ENCODE results near the gene CLRN3. TPM values are rescaled to one million over a fixed set of nuclear protein-coding genes. Genes with fewer than 3 reads are reported as not detected.

CLRN3 gene
- total and polyA plus RNA-seq, 2 experiments from 2014 or later: not detected

DNA sequence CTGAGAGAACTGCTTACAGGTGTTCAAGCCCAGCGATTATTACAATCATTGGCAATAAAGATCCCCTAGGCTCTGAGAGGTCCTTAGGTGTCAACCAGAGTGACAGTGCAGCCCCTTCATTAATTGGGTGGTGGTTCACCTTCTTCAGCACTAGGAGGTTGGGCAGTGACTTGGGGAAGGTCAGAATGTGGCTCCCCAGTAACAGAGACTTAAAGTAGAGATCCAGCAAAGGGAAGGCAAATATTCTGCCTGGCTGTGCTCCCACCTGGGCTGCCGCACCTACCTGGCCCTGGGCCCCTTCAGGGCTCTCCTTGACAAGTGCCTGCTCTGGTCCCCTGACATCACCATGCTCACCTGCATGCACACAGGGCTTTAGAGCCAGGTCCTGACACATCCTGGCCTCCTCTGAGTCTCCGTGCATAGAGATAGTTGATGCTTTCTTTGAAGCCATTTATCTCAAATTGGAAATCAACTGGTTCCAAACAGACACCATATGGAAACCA is 1.9 kb downstream of the CLRN3 start:
- no peak for DNase-seq
- no peak overlapping the region for H3K4me3 ChIP-seq
- H2AFZ ChIP-seq: no peak overlapping the region
- no peaks in the 10 kb centered on the region for H3K9me2 ChIP-seq (ENCODE audit: insufficient read depth)
- in situ Hi-C loops (cut with MboI): no loop called here
- TF ChIP-seq EZH2 (IDR thresholded peaks at IDR 0.05; ENCODE audit: insufficient read depth, poor library complexity, severe bottlenecking): no peak
- TF ChIP-seq EZH2phosphoT487 (IDR thresholded peaks at IDR 0.05; ENCODE audit: insufficient read depth, low read depth): no peak
- H3K27me3 ChIP-seq (replicated peaks; ENCODE audit: insufficient read depth): no peaks in the 10 kb centered on the region
- no peaks in the 10 kb centered on the region for H3K79me2 ChIP-seq (ENCODE audit: insufficient read depth)
- WGBS, 2 experiments (ENCODE audit: low coverage in 1 of 2, low lambda C conversion rate in 2 of 2, missing lambda C conversion rate in 2 of 2): 71 to 76% methylated on average over 3 of the region's 3 CpGs
- H4K20me1 ChIP-seq (ENCODE audit: insufficient read depth): no peaks in the 10 kb centered on the region
- no peaks in the 10 kb centered on the region for H3F3A ChIP-seq (ENCODE audit: insufficient read depth)
- H3K4me2 ChIP-seq (ENCODE audit: unreplicated experiment): no peak overlapping the region
- H3K4me1 ChIP-seq (ENCODE audit: insufficient read depth): peaks cover 9% of the 10 kb centered on the region
- H3K27ac ChIP-seq: no peak overlapping the region
- no peaks in the 10 kb centered on the region for H3K36me3 ChIP-seq (ENCODE audit: low read depth)
- H3K9me3 ChIP-seq (ENCODE audit: low read depth): no peaks in the 10 kb centered on the region
- no peak overlapping the region for H3K9ac ChIP-seq

DNA sequence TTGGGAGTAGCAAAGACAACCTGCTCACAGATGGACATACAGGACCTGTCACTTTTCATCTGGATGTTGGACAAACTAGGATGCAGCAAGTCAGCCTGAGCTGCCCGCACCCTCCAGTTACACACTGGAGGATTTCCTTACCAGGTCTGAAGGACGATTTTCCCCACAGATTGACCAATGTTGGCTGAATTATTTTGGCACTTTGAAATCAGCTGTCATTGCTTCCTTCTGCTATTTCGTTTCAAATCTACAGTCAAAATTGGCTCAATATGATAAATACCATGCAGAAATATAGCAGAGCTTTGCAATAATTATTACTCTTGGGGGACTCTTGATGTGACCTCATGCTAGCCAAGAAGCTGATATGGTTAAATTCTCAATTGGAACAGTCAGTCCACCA is 2.5 kb downstream of the CLRN3 start:
- no peak overlapping the region for H2AFZ ChIP-seq
- H3K27ac ChIP-seq: no peak overlapping the region
- no peak for DNase-seq
- WGBS, 2 experiments (ENCODE audit: low coverage in 1 of 2, low lambda C conversion rate in 2 of 2, missing lambda C conversion rate in 2 of 2): 33 to 35% methylated on average over 3 of the region's 3 CpGs
- no peaks in the 10 kb centered on the region for H3F3A ChIP-seq (ENCODE audit: insufficient read depth)
- no peaks in the 10 kb centered on the region for H3K9me3 ChIP-seq (ENCODE audit: low read depth)
- no peaks in the 10 kb centered on the region for H3K36me3 ChIP-seq (ENCODE audit: low read depth)
- no peaks in the 10 kb centered on the region for H4K20me1 ChIP-seq (ENCODE audit: insufficient read depth)
- no peak overlapping the region for H3K4me3 ChIP-seq
- H3K9me2 ChIP-seq (ENCODE audit: insufficient read depth): no peaks in the 10 kb centered on the region
- peaks cover 9% of the 10 kb centered on the region for H3K4me1 ChIP-seq (ENCODE audit: insufficient read depth)
- no peak overlapping the region for H3K4me2 ChIP-seq (ENCODE audit: unreplicated experiment)
- H3K27me3 ChIP-seq (replicated peaks; ENCODE audit: insufficient read depth): 0 out of 2 replicates have a peak, but pooled peaks cover under 1% of the 10 kb centered on the region
- H3K9ac ChIP-seq: no peak overlapping the region
- TF ChIP-seq EZH2phosphoT487 (IDR thresholded peaks at IDR 0.05; ENCODE audit: insufficient read depth, low read depth) (no peak), EZH2 (IDR thresholded peaks at IDR 0.05; ENCODE audit: insufficient read depth, poor library complexity, severe bottlenecking) (no peak)
- H3K79me2 ChIP-seq (ENCODE audit: insufficient read depth): no peaks in the 10 kb centered on the region
- in situ Hi-C loops (cut with MboI): no loop called here

- Histone ChIP-seq H3K36me3 (ENCODE audit: low read depth) (no peaks in the 10 kb centered on the region), H3K27ac (no peak overlapping the region), H3K27me3 (replicated peaks; ENCODE audit: insufficient read depth) (peaks cover 5% of the 10 kb centered on the region; the same call in 1 of the 2 replicates), H3K4me3 (no peak overlapping the region), H3K79me2 (ENCODE audit: insufficient read depth) (no peaks in the 10 kb centered on the region), H3K9ac (no peak overlapping the region), H3K4me2 (ENCODE audit: unreplicated experiment) (no peak overlapping the region), H3K4me1 (ENCODE audit: insufficient read depth) (peaks cover 9% of the 10 kb centered on the region), H3F3A (ENCODE audit: insufficient read depth) (no peaks in the 10 kb centered on the region), H2AFZ (no peak overlapping the region; the same call in 1 of the 2 replicates), H4K20me1 (ENCODE audit: insufficient read depth) (no peaks in the 10 kb centered on the region), H3K9me3 (ENCODE audit: low read depth) (no peaks in the 10 kb centered on the region), H3K9me2 (ENCODE audit: insufficient read depth) (no peaks in the 10 kb centered on the region)
- in situ Hi-C loops (cut with MboI): no loop called here
- peak; percentile 74 for DNase-seq
- 20 to 22% methylated on average over 4 of the region's 4 CpGs for WGBS, 2 experiments (ENCODE audit: low coverage in 1 of 2, low lambda C conversion rate in 2 of 2, missing lambda C conversion rate in 2 of 2)
- TF ChIP-seq EZH2 (IDR thresholded peaks at IDR 0.05; ENCODE audit: insufficient read depth, poor library complexity, severe bottlenecking) (no peak), EZH2phosphoT487 (IDR thresholded peaks at IDR 0.05; ENCODE audit: insufficient read depth, low read depth) (no peak)
Observed at GRCh38 chr10:127889605-127890195, 3.0 kb downstream of the CLRN3 start.

DNA sequence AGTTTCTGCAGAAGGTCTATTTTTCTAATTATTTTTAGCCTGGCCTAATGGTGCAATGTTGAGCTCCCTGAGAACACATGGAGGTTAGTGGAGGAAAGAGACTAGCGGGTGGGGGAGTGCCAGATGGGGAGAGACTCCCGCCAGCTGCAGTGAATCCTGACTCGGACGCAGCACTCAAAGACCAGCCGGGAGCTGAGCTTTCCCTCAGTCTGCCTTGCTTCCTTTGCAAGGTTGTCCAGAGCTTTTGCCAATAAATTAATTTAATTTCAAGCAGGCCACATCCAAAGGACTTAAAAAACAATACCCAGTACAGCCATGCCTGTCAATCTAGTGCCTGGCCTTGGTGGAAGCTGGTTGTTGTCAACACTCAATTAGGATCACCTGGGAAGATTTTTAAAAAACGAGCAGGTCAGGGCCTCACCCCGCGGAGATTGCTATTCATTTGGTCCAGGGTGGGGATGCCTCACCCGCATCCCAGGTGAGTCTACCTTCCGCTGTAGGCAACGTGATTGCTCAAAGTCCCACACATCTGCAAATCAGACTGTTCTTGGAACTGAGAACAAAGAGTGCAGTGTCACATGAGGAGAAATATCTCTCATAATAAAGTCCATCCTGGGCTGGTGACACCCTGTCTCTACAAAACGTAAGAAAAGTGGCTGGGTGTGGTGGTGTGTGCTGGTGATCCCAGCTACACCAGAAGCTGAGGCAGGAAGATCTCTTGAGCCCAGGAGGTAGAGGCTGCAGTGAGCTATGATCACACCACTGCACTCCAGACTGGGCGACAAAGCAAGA is 4.0 kb downstream of the CLRN3 start:
- H3K36me3 ChIP-seq (ENCODE audit: low read depth): no peaks in the 10 kb centered on the region
- H3K79me2 ChIP-seq (ENCODE audit: insufficient read depth): no peaks in the 10 kb centered on the region
- WGBS, 2 experiments (ENCODE audit: low coverage in 1 of 2, low lambda C conversion rate in 2 of 2, missing lambda C conversion rate in 2 of 2): 71 to 81% methylated on average over 13 of the region's 13 CpGs
- peaks cover 12% of the 10 kb centered on the region; the same call in 1 of the 2 replicates for H3K27me3 ChIP-seq (replicated peaks; ENCODE audit: insufficient read depth)
- no peaks in the 10 kb centered on the region for H3K9me3 ChIP-seq (ENCODE audit: low read depth)
- no peak overlapping the region for H3K4me2 ChIP-seq (ENCODE audit: unreplicated experiment)
- no peak for TF ChIP-seq EZH2phosphoT487 (IDR thresholded peaks at IDR 0.05; ENCODE audit: insufficient read depth, low read depth)
- no peak for TF ChIP-seq EZH2 (IDR thresholded peaks at IDR 0.05; ENCODE audit: insufficient read depth, poor library complexity, severe bottlenecking)
- H3K4me1 ChIP-seq (ENCODE audit: insufficient read depth): peaks cover 9% of the 10 kb centered on the region
- H3F3A ChIP-seq (ENCODE audit: insufficient read depth): no peaks in the 10 kb centered on the region
- H3K4me3 ChIP-seq: no peak overlapping the region
- no peaks in the 10 kb centered on the region for H3K9me2 ChIP-seq (ENCODE audit: insufficient read depth)
- in situ Hi-C loops (cut with MboI): no loop called here
- no peak overlapping the region for H2AFZ ChIP-seq
- H3K27ac ChIP-seq: no peak overlapping the region
- no peak for DNase-seq
- no peak overlapping the region for H3K9ac ChIP-seq
- H4K20me1 ChIP-seq (ENCODE audit: insufficient read depth): no peaks in the 10 kb centered on the region

All from GM23248 (cell line).